NB4 (cell line): ENCODE measurements around the gene FAM53B.

ENCODE experiments used
- CTCF ChIP-seq: IDR thresholded peaks from one replicate; pipeline ENCODE4 v1.5.1; 2012; ENCODE audit warnings: low read depth, low read length
- MAX ChIP-seq: IDR thresholded peaks from 2 replicates; pipeline ENCODE4 v1.6.1; 2011; ENCODE audit warnings: low read depth, low read length

- no peak for TF ChIP-seq CTCF
- TF ChIP-seq MAX, result no peak
These were observed 7.0 kb downstream of the FAM53B start for GRCh38 chr10:124737221-124737620.
